Measurements from ENCODE around the gene ASAH2.
"Not testable (repeated sequence)": the region's sequence is repeated elsewhere in the genome, so short reads cannot be mapped to it uniquely, and the experiment has no call there.

ASAH2 gene

GRCh38 chr10:50250096-50250854 lies 1.0 kb downstream of the ASAH2 start:
- DNase-seq, result no peak

GRCh38 chr10:50248598-50248997 lies 2.7 kb downstream of the ASAH2 start:
- no peak for DNase-seq

- no peak for DNase-seq
These were observed 3.3 kb downstream of the ASAH2 start for GRCh38 chr10:50248062-50248461.

GRCh38 chr10:50244201-50244600 lies 7.1 kb downstream of the ASAH2 start:
- DNase-seq, result no peak

- DNase-seq, result no peak
These were observed 8.5 kb downstream of the ASAH2 start for GRCh38 chr10:50242777-50243176.

GRCh38 chr10:50241478-50241877 lies 9.8 kb downstream of the ASAH2 start:
- DNase-seq, result not testable (repeated sequence)

GRCh38 chr10:50234486-50234885 lies 16.8 kb downstream of the ASAH2 start:
- no peak for DNase-seq

- no peak for DNase-seq
These were observed 19.1 kb downstream of the ASAH2 start for GRCh38 chr10:50232261-50232639.

- DNase-seq, result no peak
These were observed 19.6 kb downstream of the ASAH2 start for GRCh38 chr10:50231515-50232260.

GRCh38 chr10:50229460-50229859 lies 21.9 kb downstream of the ASAH2 start:
- DNase-seq, result no peak

GRCh38 chr10:50228672-50229071 lies 22.6 kb downstream of the ASAH2 start:
- no peak for DNase-seq

- no peak for DNase-seq
These were observed 24.7 kb downstream of the ASAH2 start for GRCh38 chr10:50226610-50227009.

GRCh38 chr10:50224330-50224952 lies 26.9 kb downstream of the ASAH2 start:
- peak; percentile 1 for DNase-seq

- DNase-seq, result no peak
These were observed 29.1 kb downstream of the ASAH2 start for GRCh38 chr10:50222199-50222598.

GRCh38 chr10:50221470-50221869 lies 29.8 kb downstream of the ASAH2 start:
- DNase-seq, result no peak

GRCh38 chr10:50219646-50220045 lies 31.7 kb downstream of the ASAH2 start:
- no peak for DNase-seq

- DNase-seq, result no peak
These were observed 32.1 kb downstream of the ASAH2 start for GRCh38 chr10:50219200-50219599.

GRCh38 chr10:50216894-50217293 lies 34.4 kb downstream of the ASAH2 start:
- peak; percentile 1 for DNase-seq

GRCh38 chr10:50216418-50216817 lies 34.9 kb downstream of the ASAH2 start:
- DNase-seq, result no peak

GRCh38 chr10:50211670-50212069 lies 39.6 kb downstream of the ASAH2 start:
- DNase-seq, result no peak

GRCh38 chr10:50210876-50211275 lies 40.4 kb downstream of the ASAH2 start:
- DNase-seq, result no peak
